ENCODE results near the gene FAM193B. TPM values are rescaled to one million over a fixed set of nuclear protein-coding genes. Genes with fewer than 3 reads are reported as not detected.

Gene FAM193B
- total and polyA plus RNA-seq, 9 of the 15 experiments (the other 6 are each of a cell fraction or from before 2014, with no cell fraction given), result 4.4 to 76.4 (median 37.3) TPM

DNA sequence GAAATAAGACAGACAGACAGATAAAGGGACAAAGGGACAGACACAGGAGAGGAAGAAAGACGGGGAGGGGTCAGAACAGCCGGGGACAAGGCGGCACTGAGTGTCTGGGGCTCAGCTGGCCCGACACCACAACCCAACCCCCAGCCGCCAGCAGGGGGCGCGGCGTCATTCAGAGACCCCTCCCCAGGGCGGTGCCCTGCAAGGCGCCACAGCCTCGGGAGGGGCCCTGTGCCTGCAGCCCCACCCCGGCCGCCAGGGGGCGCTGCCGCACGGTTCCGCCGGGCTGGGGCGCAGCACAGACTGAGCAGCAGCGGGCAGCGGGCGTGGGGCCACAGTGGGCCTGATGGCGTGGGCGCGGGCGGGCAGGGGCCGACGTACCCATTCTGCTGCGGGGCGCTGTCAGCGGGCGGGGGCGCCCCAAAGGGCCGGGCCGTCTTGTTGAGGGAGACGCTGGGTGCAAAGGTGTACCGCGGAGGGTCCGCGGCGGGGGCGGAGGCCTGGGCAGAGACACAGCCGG, 62.9 kb downstream of the FAM193B start (continued):
- TF ChIP-seq, protein P1, sequence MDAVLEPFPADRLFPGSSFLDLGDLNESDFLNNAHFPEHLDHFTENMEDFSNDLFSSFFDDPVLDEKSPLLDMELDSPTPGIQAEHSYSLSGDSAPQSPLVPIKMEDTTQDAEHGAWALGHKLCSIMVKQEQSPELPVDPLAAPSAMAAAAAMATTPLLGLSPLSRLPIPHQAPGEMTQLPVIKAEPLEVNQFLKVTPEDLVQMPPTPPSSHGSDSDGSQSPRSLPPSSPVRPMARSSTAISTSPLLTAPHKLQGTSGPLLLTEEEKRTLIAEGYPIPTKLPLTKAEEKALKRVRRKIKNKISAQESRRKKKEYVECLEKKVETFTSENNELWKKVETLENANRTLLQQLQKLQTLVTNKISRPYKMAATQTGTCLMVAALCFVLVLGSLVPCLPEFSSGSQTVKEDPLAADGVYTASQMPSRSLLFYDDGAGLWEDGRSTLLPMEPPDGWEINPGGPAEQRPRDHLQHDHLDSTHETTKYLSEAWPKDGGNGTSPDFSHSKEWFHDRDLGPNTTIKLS (IDR thresholded peaks at IDR 0.05; ENCODE audit: borderline replicate concordance, low read depth), result peak; percentile 21; the same call in 1 of the 2 replicates
- TF ChIP-seq SAFB (IDR thresholded peaks at IDR 0.05; ENCODE audit: borderline replicate concordance, low read depth, low read length) (peak; percentile 72; the same call in 1 of the 2 replicates), RAD51 (IDR thresholded peaks at IDR 0.05; ENCODE audit: borderline replicate concordance, low read depth) (no peak), ZNF76 (CRISPR knock-in tag; IDR thresholded peaks at IDR 0.05; ENCODE audit: borderline replicate concordance) (0 out of 2 replicates have a peak, but pooled peaks have one; percentile 26), TGIF2 (CRISPR knock-in tag; IDR thresholded peaks at IDR 0.05) (peak; percentile 30; the same call in 1 of the 2 replicates), FOXJ3 (CRISPR knock-in tag; IDR thresholded peaks at IDR 0.05) (no peak), TCFL5 (CRISPR knock-in tag; conservative IDR thresholded peaks at IDR 0.05) (no peak), ZZZ3 (IDR thresholded peaks at IDR 0.05) (no peak), FOXK1 (CRISPR knock-in tag; IDR thresholded peaks at IDR 0.05; ENCODE audit: borderline replicate concordance) (no peak), SETDB1 (IDR thresholded peaks at IDR 0.05; ENCODE audit: low read length) (no peak), MXI1 (IDR thresholded peaks at IDR 0.05; ENCODE audit: low read depth, low read length) (0 out of 2 replicates have a peak, but pooled peaks have one; percentile 20), TEAD4 (IDR thresholded peaks at IDR 0.05; ENCODE audit: low read length) (0 out of 2 replicates have a peak, but pooled peaks have one; percentile 13), TEAD4 (CRISPR knock-in tag; IDR thresholded peaks at IDR 0.05; ENCODE audit: borderline replicate concordance) (no peak), SREBF1 (IDR thresholded peaks at IDR 0.05; ENCODE audit: borderline replicate concordance, low read depth, low read length) (no peak), HLTF (IDR thresholded peaks at IDR 0.05) (no peak), ZNF224 (CRISPR knock-in tag; IDR thresholded peaks at IDR 0.05) (no peak)
- TF ChIP-seq, protein P2, sequence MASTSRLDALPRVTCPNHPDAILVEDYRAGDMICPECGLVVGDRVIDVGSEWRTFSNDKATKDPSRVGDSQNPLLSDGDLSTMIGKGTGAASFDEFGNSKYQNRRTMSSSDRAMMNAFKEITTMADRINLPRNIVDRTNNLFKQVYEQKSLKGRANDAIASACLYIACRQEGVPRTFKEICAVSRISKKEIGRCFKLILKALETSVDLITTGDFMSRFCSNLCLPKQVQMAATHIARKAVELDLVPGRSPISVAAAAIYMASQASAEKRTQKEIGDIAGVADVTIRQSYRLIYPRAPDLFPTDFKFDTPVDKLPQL (IDR thresholded peaks at IDR 0.05; ENCODE audit: extremely low read depth, insufficient read length), result no peak
- TF ChIP-seq, protein P3, sequence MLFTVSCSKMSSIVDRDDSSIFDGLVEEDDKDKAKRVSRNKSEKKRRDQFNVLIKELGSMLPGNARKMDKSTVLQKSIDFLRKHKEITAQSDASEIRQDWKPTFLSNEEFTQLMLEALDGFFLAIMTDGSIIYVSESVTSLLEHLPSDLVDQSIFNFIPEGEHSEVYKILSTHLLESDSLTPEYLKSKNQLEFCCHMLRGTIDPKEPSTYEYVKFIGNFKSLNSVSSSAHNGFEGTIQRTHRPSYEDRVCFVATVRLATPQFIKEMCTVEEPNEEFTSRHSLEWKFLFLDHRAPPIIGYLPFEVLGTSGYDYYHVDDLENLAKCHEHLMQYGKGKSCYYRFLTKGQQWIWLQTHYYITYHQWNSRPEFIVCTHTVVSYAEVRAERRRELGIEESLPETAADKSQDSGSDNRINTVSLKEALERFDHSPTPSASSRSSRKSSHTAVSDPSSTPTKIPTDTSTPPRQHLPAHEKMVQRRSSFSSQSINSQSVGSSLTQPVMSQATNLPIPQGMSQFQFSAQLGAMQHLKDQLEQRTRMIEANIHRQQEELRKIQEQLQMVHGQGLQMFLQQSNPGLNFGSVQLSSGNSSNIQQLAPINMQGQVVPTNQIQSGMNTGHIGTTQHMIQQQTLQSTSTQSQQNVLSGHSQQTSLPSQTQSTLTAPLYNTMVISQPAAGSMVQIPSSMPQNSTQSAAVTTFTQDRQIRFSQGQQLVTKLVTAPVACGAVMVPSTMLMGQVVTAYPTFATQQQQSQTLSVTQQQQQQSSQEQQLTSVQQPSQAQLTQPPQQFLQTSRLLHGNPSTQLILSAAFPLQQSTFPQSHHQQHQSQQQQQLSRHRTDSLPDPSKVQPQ (CRISPR knock-in tag; IDR thresholded peaks at IDR 0.05; ENCODE audit: borderline replicate concordance), result no peak
- TF ChIP-seq, protein P4, sequence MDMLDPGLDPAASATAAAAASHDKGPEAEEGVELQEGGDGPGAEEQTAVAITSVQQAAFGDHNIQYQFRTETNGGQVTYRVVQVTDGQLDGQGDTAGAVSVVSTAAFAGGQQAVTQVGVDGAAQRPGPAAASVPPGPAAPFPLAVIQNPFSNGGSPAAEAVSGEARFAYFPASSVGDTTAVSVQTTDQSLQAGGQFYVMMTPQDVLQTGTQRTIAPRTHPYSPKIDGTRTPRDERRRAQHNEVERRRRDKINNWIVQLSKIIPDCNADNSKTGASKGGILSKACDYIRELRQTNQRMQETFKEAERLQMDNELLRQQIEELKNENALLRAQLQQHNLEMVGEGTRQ (CRISPR knock-in tag; IDR thresholded peaks at IDR 0.05), result no peak
- TF ChIP-seq, protein P5, sequence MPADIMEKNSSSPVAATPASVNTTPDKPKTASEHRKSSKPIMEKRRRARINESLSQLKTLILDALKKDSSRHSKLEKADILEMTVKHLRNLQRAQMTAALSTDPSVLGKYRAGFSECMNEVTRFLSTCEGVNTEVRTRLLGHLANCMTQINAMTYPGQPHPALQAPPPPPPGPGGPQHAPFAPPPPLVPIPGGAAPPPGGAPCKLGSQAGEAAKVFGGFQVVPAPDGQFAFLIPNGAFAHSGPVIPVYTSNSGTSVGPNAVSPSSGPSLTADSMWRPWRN (IDR thresholded peaks at IDR 0.05; ENCODE audit: low read depth), result no peak
- TF ChIP-seq, protein P6, sequence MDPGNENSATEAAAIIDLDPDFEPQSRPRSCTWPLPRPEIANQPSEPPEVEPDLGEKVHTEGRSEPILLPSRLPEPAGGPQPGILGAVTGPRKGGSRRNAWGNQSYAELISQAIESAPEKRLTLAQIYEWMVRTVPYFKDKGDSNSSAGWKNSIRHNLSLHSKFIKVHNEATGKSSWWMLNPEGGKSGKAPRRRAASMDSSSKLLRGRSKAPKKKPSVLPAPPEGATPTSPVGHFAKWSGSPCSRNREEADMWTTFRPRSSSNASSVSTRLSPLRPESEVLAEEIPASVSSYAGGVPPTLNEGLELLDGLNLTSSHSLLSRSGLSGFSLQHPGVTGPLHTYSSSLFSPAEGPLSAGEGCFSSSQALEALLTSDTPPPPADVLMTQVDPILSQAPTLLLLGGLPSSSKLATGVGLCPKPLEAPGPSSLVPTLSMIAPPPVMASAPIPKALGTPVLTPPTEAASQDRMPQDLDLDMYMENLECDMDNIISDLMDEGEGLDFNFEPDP (CRISPR knock-in tag; IDR thresholded peaks at IDR 0.05), result no peak

All from K562 (cell line).